ENCODE measurements around the gene LRRC17.
A peak's percentile ranks its signal among the peaks of the same experiment; 100 is the strongest.

The LRRC17 gene

DNA sequence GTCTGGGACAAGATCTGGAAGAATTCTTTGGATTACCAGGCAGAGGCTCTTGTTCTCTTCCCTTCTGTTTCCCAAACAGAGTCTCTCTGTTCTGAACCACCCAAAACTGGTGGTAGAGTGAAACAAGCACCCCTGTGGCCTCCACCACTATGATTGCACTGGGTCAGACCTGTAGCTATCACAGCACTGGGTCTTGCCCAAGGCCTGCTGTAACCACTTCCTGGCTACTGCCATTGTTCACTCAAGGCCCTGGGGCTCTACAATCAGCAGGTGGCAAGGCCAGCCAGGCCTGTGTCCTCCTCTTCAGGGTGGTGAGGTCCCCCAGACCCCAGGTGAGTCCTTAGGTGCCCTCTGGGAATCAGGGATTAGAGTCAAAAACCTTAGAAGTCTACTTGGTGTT, 4.1 kb upstream of the LRRC17 start:
- H3K36me3 ChIP-seq (ENCODE audit: low read depth), result no peaks in the 10 kb centered on the region
- H3K27me3 ChIP-seq (ENCODE audit: insufficient read depth, poor library complexity, severe bottlenecking), result no peaks in the 10 kb centered on the region
- H3K9me3 ChIP-seq (ENCODE audit: severe bottlenecking), result no peaks in the 10 kb centered on the region
- H3K27ac ChIP-seq (ENCODE audit: poor library complexity, severe bottlenecking), result no peak overlapping the region
- H3K4me1 ChIP-seq (ENCODE audit: insufficient read depth, poor library complexity, severe bottlenecking), result no peaks in the 10 kb centered on the region
- DNase-seq (ENCODE audit: low spot score) (no peak), ATAC-seq (ENCODE audit: low read depth) (no peak)
- no peak overlapping the region for H3K4me3 ChIP-seq (ENCODE audit: severe bottlenecking)
- TF ChIP-seq, protein P1, sequence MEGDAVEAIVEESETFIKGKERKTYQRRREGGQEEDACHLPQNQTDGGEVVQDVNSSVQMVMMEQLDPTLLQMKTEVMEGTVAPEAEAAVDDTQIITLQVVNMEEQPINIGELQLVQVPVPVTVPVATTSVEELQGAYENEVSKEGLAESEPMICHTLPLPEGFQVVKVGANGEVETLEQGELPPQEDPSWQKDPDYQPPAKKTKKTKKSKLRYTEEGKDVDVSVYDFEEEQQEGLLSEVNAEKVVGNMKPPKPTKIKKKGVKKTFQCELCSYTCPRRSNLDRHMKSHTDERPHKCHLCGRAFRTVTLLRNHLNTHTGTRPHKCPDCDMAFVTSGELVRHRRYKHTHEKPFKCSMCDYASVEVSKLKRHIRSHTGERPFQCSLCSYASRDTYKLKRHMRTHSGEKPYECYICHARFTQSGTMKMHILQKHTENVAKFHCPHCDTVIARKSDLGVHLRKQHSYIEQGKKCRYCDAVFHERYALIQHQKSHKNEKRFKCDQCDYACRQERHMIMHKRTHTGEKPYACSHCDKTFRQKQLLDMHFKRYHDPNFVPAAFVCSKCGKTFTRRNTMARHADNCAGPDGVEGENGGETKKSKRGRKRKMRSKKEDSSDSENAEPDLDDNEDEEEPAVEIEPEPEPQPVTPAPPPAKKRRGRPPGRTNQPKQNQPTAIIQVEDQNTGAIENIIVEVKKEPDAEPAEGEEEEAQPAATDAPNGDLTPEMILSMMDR (IDR thresholded peaks at IDR 0.05; ENCODE audit: poor library complexity, severe bottlenecking), result no peak

DNA sequence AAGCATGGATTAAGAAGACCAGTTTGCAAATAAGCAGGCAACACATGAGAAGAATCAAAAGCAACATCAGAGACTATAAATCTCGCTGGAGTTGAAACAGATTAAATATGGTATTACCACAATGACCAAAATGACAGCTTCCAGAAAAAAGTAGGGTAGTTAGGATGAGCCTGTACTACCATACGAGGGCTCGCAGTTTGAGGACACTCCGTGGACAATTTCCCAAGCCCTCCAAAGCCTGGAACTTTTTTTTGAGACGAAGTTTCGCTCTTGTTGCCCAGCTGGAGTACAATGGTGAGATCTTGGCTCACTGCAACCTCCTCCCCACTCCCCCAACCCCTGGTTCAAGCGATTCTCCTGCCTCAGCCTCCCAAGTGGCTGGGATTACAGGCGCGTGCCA, 1.0 kb downstream of the LRRC17 start:
- ATAC-seq (ENCODE audit: low read depth) (no peak), DNase-seq (ENCODE audit: low spot score) (no peak)
- Histone ChIP-seq H3K36me3 (ENCODE audit: low read depth) (no peaks in the 10 kb centered on the region), H3K27me3 (ENCODE audit: insufficient read depth, poor library complexity, severe bottlenecking) (no peaks in the 10 kb centered on the region), H3K4me1 (ENCODE audit: insufficient read depth, poor library complexity, severe bottlenecking) (peaks cover 11% of the 10 kb centered on the region), H3K4me3 (ENCODE audit: severe bottlenecking) (no peak overlapping the region), H3K27ac (ENCODE audit: poor library complexity, severe bottlenecking) (no peak overlapping the region), H3K9me3 (ENCODE audit: severe bottlenecking) (no peaks in the 10 kb centered on the region)
- TF ChIP-seq, protein P1 (IDR thresholded peaks at IDR 0.05; ENCODE audit: poor library complexity, severe bottlenecking), result no peak

DNA sequence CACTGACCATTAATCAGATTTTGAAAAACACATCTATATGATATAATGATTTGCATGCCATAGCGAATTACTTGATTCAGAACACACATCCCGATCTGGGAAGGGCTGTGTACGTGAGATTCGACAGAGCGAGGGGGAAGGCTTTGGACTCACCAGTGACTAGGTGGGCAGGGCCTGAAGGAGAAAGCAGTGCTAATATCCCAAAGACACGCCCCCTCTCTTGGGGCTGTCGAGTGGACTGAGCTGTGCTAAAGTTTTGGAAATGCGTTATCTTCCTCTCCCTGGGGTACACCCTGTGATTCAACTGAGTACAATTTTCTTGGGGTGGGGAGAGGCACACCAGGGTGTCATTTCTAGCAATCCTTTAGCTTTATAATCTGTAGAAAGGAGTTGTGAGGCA, 1.8 kb downstream of the LRRC17 start:
- no peaks in the 10 kb centered on the region for H3K36me3 ChIP-seq (ENCODE audit: low read depth)
- no peaks in the 10 kb centered on the region for H3K9me3 ChIP-seq (ENCODE audit: severe bottlenecking)
- DNase-seq (ENCODE audit: low spot score), result no peak
- H3K27me3 ChIP-seq (ENCODE audit: insufficient read depth, poor library complexity, severe bottlenecking), result no peaks in the 10 kb centered on the region
- no peak for ATAC-seq (ENCODE audit: low read depth)
- H3K4me1 ChIP-seq (ENCODE audit: insufficient read depth, poor library complexity, severe bottlenecking), result peaks cover 11% of the 10 kb centered on the region
- TF ChIP-seq, protein P1 (IDR thresholded peaks at IDR 0.05; ENCODE audit: poor library complexity, severe bottlenecking), result no peak
- no peak overlapping the region for H3K4me3 ChIP-seq (ENCODE audit: severe bottlenecking)
- H3K27ac ChIP-seq (ENCODE audit: poor library complexity, severe bottlenecking), result no peak overlapping the region

DNA sequence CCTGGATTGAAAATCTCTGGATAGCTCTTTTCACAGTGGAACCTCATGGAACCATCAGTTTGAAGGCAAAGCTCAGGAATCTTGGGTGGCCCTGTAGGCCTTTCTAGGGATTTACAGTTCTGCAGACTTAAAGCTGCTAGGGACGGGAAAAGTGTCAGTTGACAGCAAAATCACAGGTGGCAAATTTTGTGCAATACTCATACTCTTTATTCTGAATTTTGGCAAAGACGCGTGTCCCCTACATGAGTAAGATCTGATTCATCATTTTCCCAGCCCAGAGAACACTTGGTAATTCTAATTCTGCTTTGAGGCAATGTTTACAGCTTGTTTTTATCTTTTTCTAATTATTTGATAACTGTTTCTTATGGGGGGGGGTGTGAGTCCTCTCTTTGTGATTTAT, 3.6 kb downstream of the LRRC17 start:
- Histone ChIP-seq H3K27me3 (ENCODE audit: insufficient read depth, poor library complexity, severe bottlenecking) (no peaks in the 10 kb centered on the region), H3K36me3 (ENCODE audit: low read depth) (no peaks in the 10 kb centered on the region), H3K27ac (ENCODE audit: poor library complexity, severe bottlenecking) (no peak overlapping the region), H3K4me3 (ENCODE audit: severe bottlenecking) (no peak overlapping the region), H3K4me1 (ENCODE audit: insufficient read depth, poor library complexity, severe bottlenecking) (peaks cover 11% of the 10 kb centered on the region), H3K9me3 (ENCODE audit: severe bottlenecking) (no peaks in the 10 kb centered on the region)
- TF ChIP-seq, protein P1 (IDR thresholded peaks at IDR 0.05; ENCODE audit: poor library complexity, severe bottlenecking), result no peak
- ATAC-seq (ENCODE audit: low read depth) (peak; percentile 70), DNase-seq (ENCODE audit: low spot score) (no peak)

DNA sequence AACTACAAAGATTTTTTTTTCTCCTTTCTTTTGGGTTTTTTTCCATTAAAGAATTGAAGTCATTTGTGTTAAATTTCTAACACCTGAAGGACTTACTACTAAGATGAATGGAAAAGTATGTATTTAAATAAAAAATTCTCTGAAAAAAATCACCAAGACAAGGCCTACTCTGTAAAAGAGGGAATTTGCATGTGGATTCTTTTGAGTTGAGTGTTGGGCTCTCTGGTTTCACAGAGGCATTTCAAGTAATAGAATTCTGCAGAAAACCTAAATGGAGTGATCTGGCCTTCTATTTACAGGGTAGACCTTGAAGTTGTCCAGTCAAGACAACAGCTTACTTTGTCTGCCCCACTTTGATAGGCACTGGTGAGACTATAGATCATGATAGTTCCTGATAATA, 4.1 kb downstream of the LRRC17 start:
- no peak overlapping the region for H3K27ac ChIP-seq (ENCODE audit: poor library complexity, severe bottlenecking)
- no peak overlapping the region for H3K4me3 ChIP-seq (ENCODE audit: severe bottlenecking)
- ATAC-seq (ENCODE audit: low read depth) (no peak), DNase-seq (ENCODE audit: low spot score) (no peak)
- H3K36me3 ChIP-seq (ENCODE audit: low read depth), result no peaks in the 10 kb centered on the region
- H3K4me1 ChIP-seq (ENCODE audit: insufficient read depth, poor library complexity, severe bottlenecking), result peaks cover 11% of the 10 kb centered on the region
- no peaks in the 10 kb centered on the region for H3K9me3 ChIP-seq (ENCODE audit: severe bottlenecking)
- no peaks in the 10 kb centered on the region for H3K27me3 ChIP-seq (ENCODE audit: insufficient read depth, poor library complexity, severe bottlenecking)
- TF ChIP-seq, protein P1 (IDR thresholded peaks at IDR 0.05; ENCODE audit: poor library complexity, severe bottlenecking), result no peak

Data from RWPE2 (cell line).